Upper lobe of left lung (tissue), 6 donors: ENCODE data around the gene CHST11. TPM values are rescaled to one million over a fixed set of nuclear protein-coding genes. Genes with fewer than 3 reads are reported as not detected.

Experiments used
- ATAC-seq, 2 donors: fragments of 200-7000 bp; cut with Tn5 transposase; one replicate each; pipeline ENCODE4 v1.9.1; 2022; ENCODE audit warnings: mild to moderate bottlenecking in 2 of 2, moderate library complexity in 2 of 2; ENCODE audit not compliant: low FRiP score in 2 of 2
- DNase-seq, 2 donors: peaks; one replicate each; pipeline ENCODE4 v3.0.0-alpha.2; 2019 to 2020
- H3K27ac ChIP-seq, 4 donors: fragments of 200-600 bp; sonication (generic); one replicate each; pipeline ENCODE4 v1.5.1; 2016 to 2019
- H3K27me3 ChIP-seq, 4 donors: fragments of 200-600 bp; sonication (generic); one replicate each; pipeline ENCODE4 v1.5.1; 2017 to 2019
- H3K36me3 ChIP-seq, 4 donors: fragments of 200-600 bp; sonication (generic); one replicate each; pipeline ENCODE4 v1.5.1; 2016 to 2019
- H3K4me1 ChIP-seq, 4 donors: fragments of 200-600 bp; sonication (generic); one replicate each; pipeline ENCODE4 v1.5.1; 2018 to 2019
- H3K4me3 ChIP-seq, 4 donors: fragments of 200-600 bp; sonication (generic); one replicate each; pipeline ENCODE4 v1.5.1; 2017 to 2019; ENCODE audit warnings: mild to moderate bottlenecking in 2 of 4, moderate library complexity in 1 of 4
- H3K9me3 ChIP-seq, 4 donors: fragments of 200-600 bp; sonication (generic); one replicate each; pipeline ENCODE4 v1.5.1; 2018 to 2019
- CTCF ChIP-seq, 6 experiments: fragments of 450-650 bp in 4 of 6; fragments of 200-600 bp in 2 of 6; sonication (generic) in 2 of 6; IDR thresholded peaks; one replicate each; pipeline ENCODE4 v1.5.1; 2016 to 2019; ENCODE audit warnings: antibody characterized with exemption in 6 of 6
- EP300 ChIP-seq, 4 donors: sonication (generic); formaldehyde crosslinking; IDR thresholded peaks; one replicate each; pipeline ENCODE4 v1.5.1; 2017; ENCODE audit warnings: antibody characterized with exemption in 4 of 4, control low read depth in 2 of 4
- POLR2A ChIP-seq, 4 donors: fragments of 450-650 bp; IDR thresholded peaks; one replicate each; pipeline ENCODE4 v1.5.1; 2016 to 2017; ENCODE audit warnings: antibody characterized with exemption in 4 of 4, mild to moderate bottlenecking in 2 of 4
- POLR2AphosphoS5 ChIP-seq, 2 donors: sonication (generic); formaldehyde crosslinking; IDR thresholded peaks; one replicate each; pipeline ENCODE4 v1.5.1; 2017; ENCODE audit warnings: antibody characterized with exemption in 2 of 2
- WGBS, 2 donors: methylation state at CpG; one replicate each; pipeline ENCODE4 v1.1.5; 2017 to 2018; 5-methylcytosine and 5-hydroxymethylcytosine counted together
- total RNA-seq, 6 donors: library from RNA; depleted of rRNA in 4 of 6; stranded (reverse); fragments of >200 nt in 4 of 6; gene quantifications; one replicate each; pipeline versions ENCODE4 v1.1.0 to v1.2.1, GENCODE V29; 2016 to 2021
- donor health status: DM: no; HTN: no; CAD: no; lungs with moderate emphysema.
- donor health status: DM: no; HTN: yes; CAD: no; lungs with severe emphysema.

Gene CHST11
- total RNA-seq, 6 donors from 2014 or later = 40.4 to 234 (median 58.4) TPM

GRCh38 chr12:104425614-104426013 lies 31.1 kb upstream of the CHST11 start:
- WGBS, 2 donors = 94 to 97% methylated on average over 4 of the region's 4 CpGs
- Histone ChIP-seq H3K9me3 (no peaks in the 10 kb centered on the region), H3K36me3 (no peaks in the 10 kb centered on the region), H3K27ac (no peak overlapping the region), H3K27me3 (no peaks in the 10 kb centered on the region), H3K4me3 (no peak overlapping the region), H3K4me1 (peaks cover 0 to 17% (median 0%) of the 10 kb centered on the region in 4 donors)
- DNase-seq (no peak), ATAC-seq (no peak)
- TF ChIP-seq CTCF (IDR thresholded peaks at IDR 0.05) (no peak), POLR2AphosphoS5 (IDR thresholded peaks at IDR 0.05) (no peak), POLR2A (IDR thresholded peaks at IDR 0.05) (no peak), EP300 (IDR thresholded peaks at IDR 0.05) (no peak)

- no peak for TF ChIP-seq POLR2AphosphoS5 (IDR thresholded peaks at IDR 0.05)
- TF ChIP-seq POLR2A (IDR thresholded peaks at IDR 0.05) = no peak
- TF ChIP-seq CTCF (IDR thresholded peaks at IDR 0.05) = no peak
- TF ChIP-seq EP300 (IDR thresholded peaks at IDR 0.05) = no peak
- WGBS, 2 donors = 69 to 71% methylated on average over 4 of the region's 4 CpGs
- H3K4me1 ChIP-seq = peaks cover 0 to 17% (median 0%) of the 10 kb centered on the region in 4 donors
- no peak overlapping the region for H3K4me3 ChIP-seq
- no peak overlapping the region for H3K27ac ChIP-seq
- no peaks in the 10 kb centered on the region for H3K27me3 ChIP-seq
- no peaks in the 10 kb centered on the region for H3K36me3 ChIP-seq
- no peak for DNase-seq
- ATAC-seq = no peak
- H3K9me3 ChIP-seq = no peaks in the 10 kb centered on the region
These were observed 29.7 kb upstream of the CHST11 start for GRCh38 chr12:104426926-104427546.

- no peaks in the 10 kb centered on the region for H3K9me3 ChIP-seq
- H3K4me1 ChIP-seq = peaks cover 0 to 17% (median 0%) of the 10 kb centered on the region in 4 donors
- TF ChIP-seq EP300 (IDR thresholded peaks at IDR 0.05) (no peak), POLR2AphosphoS5 (IDR thresholded peaks at IDR 0.05) (no peak), POLR2A (IDR thresholded peaks at IDR 0.05) (no peak), CTCF (IDR thresholded peaks at IDR 0.05) (no peak)
- H3K36me3 ChIP-seq = no peaks in the 10 kb centered on the region
- WGBS, 2 donors = 89 to 100% methylated on average over 1 of the region's 1 CpG
- H3K27ac ChIP-seq = no peak overlapping the region
- no peak for ATAC-seq
- no peak for DNase-seq
- no peak overlapping the region for H3K4me3 ChIP-seq
- no peaks in the 10 kb centered on the region for H3K27me3 ChIP-seq
These were observed 29.2 kb upstream of the CHST11 start for GRCh38 chr12:104427547-104427938.

GRCh38 chr12:104433061-104433460 lies 23.7 kb upstream of the CHST11 start:
- DNase-seq (no peak), ATAC-seq (no peak)
- H3K4me1 ChIP-seq = no peaks in the 10 kb centered on the region
- no peaks in the 10 kb centered on the region for H3K27me3 ChIP-seq
- no peak overlapping the region for H3K27ac ChIP-seq
- H3K36me3 ChIP-seq = no peaks in the 10 kb centered on the region
- TF ChIP-seq CTCF (IDR thresholded peaks at IDR 0.05) = no peak
- no peak for TF ChIP-seq POLR2A (IDR thresholded peaks at IDR 0.05)
- TF ChIP-seq EP300 (IDR thresholded peaks at IDR 0.05) = no peak
- TF ChIP-seq POLR2AphosphoS5 (IDR thresholded peaks at IDR 0.05) = no peak
- H3K4me3 ChIP-seq = no peak overlapping the region
- 95 to 96% methylated on average over 10 of the region's 10 CpGs for WGBS, 2 donors
- no peaks in the 10 kb centered on the region for H3K9me3 ChIP-seq

- 100% methylated on average over 1 of the region's 1 CpG for WGBS, 2 donors
- no peaks in the 10 kb centered on the region for H3K4me1 ChIP-seq
These were observed 22.6 kb upstream of the CHST11 start for GRCh38 chr12:104434129-104434528.

More at GRCh38 chr12:104434129-104434528, 22.6 kb upstream of the CHST11 start:
- H3K27me3 ChIP-seq = no peaks in the 10 kb centered on the region
- ATAC-seq (no peak), DNase-seq (no peak)
- H3K27ac ChIP-seq = no peak overlapping the region
- H3K36me3 ChIP-seq = no peaks in the 10 kb centered on the region
- TF ChIP-seq CTCF (IDR thresholded peaks at IDR 0.05) (no peak), POLR2A (IDR thresholded peaks at IDR 0.05) (no peak), POLR2AphosphoS5 (IDR thresholded peaks at IDR 0.05) (no peak), EP300 (IDR thresholded peaks at IDR 0.05) (no peak)
- no peak overlapping the region for H3K4me3 ChIP-seq
- no peaks in the 10 kb centered on the region for H3K9me3 ChIP-seq
